SK-N-SH treated with all-trans-retinoic acid at 6 μM for 48 hours (cell line): ENCODE results near the gene RHBDL1.

Experiments
- ATAC-seq: fragments of 200-7000 bp; cut with Tn5 transposase; 3 replicates; pipeline ENCODE4 v1.9.1; 2020; ENCODE audit warnings: mild to moderate bottlenecking, moderate library complexity
- ARNTL ChIP-seq: fragments of 450-650 bp; formaldehyde crosslinking; IDR thresholded peaks from 2 replicates; pipeline ENCODE4 v1.5.0; 2020; ENCODE audit warnings: low read depth, mild to moderate bottlenecking, moderate library complexity, borderline replicate concordance
- BACH2 ChIP-seq: fragments of 250-450 bp; sonication (Bioruptor Pico); IDR thresholded peaks from 2 replicates; pipeline ENCODE4 v1.9.0; 2021; ENCODE audit warnings: mild to moderate bottlenecking, borderline replicate concordance
- CSDC2 ChIP-seq: fragments of 250-450 bp; sonication (Bioruptor Pico); IDR thresholded peaks from 2 replicates; pipeline ENCODE4 v1.5.0; 2020; ENCODE audit warnings: mild to moderate bottlenecking, moderate library complexity
- ESRRG ChIP-seq: fragments of 250-450 bp; sonication (Bioruptor Pico); IDR thresholded peaks from 2 replicates; pipeline ENCODE4 v1.6.1; 2021; ENCODE audit warnings: mild to moderate bottlenecking
- GLIS3 ChIP-seq: fragments of 250-450 bp; sonication (Bioruptor Pico); IDR thresholded peaks from 2 replicates; pipeline ENCODE4 v1.5.0; 2020; ENCODE audit warnings: mild to moderate bottlenecking, moderate library complexity
- ISL1 ChIP-seq: fragments of 250-450 bp; sonication (Bioruptor Pico); IDR thresholded peaks from 2 replicates; pipeline ENCODE4 v2.1.2; 2022; ENCODE audit warnings: mild to moderate bottlenecking, moderate library complexity
- OSR1 ChIP-seq: fragments of 250-450 bp; sonication (Bioruptor Pico); IDR thresholded peaks from 2 replicates; pipeline ENCODE4 v1.8.0; 2022; ENCODE audit warnings: moderate library complexity, mild to moderate bottlenecking, inconsistent platforms
- PPARA ChIP-seq: fragments of 250-450 bp; sonication (Bioruptor Pico); IDR thresholded peaks from 2 replicates; pipeline ENCODE4 v1.5.0; 2020; ENCODE audit warnings: mild to moderate bottlenecking, borderline replicate concordance
- RARB ChIP-seq: fragments of 250-450 bp; sonication (Bioruptor Pico); IDR thresholded peaks from 2 replicates; pipeline ENCODE4 v1.8.0; 2021; ENCODE audit warnings: mild to moderate bottlenecking, moderate library complexity
- SNAI2 ChIP-seq: fragments of 250-450 bp; sonication (Bioruptor Pico); IDR thresholded peaks from 2 replicates; pipeline ENCODE4 v1.5.0; 2020; ENCODE audit warnings: mild to moderate bottlenecking, moderate library complexity
- TCF4 ChIP-seq: fragments of 250-450 bp; sonication (Bioruptor Pico); IDR thresholded peaks from 2 replicates; pipeline ENCODE4 v1.8.0; 2021; ENCODE audit warnings: mild to moderate bottlenecking, moderate library complexity, borderline replicate concordance
- TOX ChIP-seq: fragments of 250-450 bp; sonication (Bioruptor Pico); IDR thresholded peaks from 2 replicates; pipeline ENCODE4 v1.8.0; 2021; ENCODE audit warnings: mild to moderate bottlenecking, moderate library complexity, borderline replicate concordance
- ZFP3 ChIP-seq: fragments of 250-450 bp; sonication (Bioruptor Pico); IDR thresholded peaks from 2 replicates; pipeline ENCODE4 v1.5.0; 2020; ENCODE audit warnings: mild to moderate bottlenecking, moderate library complexity
- ZFP30 ChIP-seq: fragments of 450-650 bp; formaldehyde crosslinking; IDR thresholded peaks from 2 replicates; pipeline ENCODE4 v1.5.0; 2022; ENCODE audit warnings: mild to moderate bottlenecking, moderate library complexity
- ZNF565 ChIP-seq: fragments of 450-650 bp; formaldehyde crosslinking; conservative IDR thresholded peaks from 2 replicates; pipeline ENCODE4 v1.5.0; 2020; ENCODE audit warnings: low read depth, mild to moderate bottlenecking, moderate library complexity
- ZNF70 ChIP-seq: fragments of 450-650 bp; formaldehyde crosslinking; IDR thresholded peaks from 2 replicates; pipeline ENCODE4 v1.5.0; 2020; ENCODE audit warnings: mild to moderate bottlenecking, moderate library complexity
- ZNF8 ChIP-seq: fragments of 450-650 bp; formaldehyde crosslinking; IDR thresholded peaks from 2 replicates; pipeline ENCODE4 v1.5.0; 2020; ENCODE audit warnings: mild to moderate bottlenecking, moderate library complexity
- TF ChIP-seq, protein P1 (sequence below): fragments of 250-450 bp; sonication (Bioruptor Pico); IDR thresholded peaks from 2 replicates; pipeline ENCODE4 v1.5.1; 2021; ENCODE audit warnings: mild to moderate bottlenecking, moderate library complexity
- TF ChIP-seq, protein P2 (sequence below): fragments of 250-450 bp; sonication (Bioruptor Pico); IDR thresholded peaks from 2 replicates; pipeline ENCODE4 v1.8.0; 2021; ENCODE audit warnings: low read depth, mild to moderate bottlenecking, moderate library complexity, borderline replicate concordance
- TF ChIP-seq, protein P3 (sequence below): fragments of 250-450 bp; sonication (Bioruptor Pico); IDR thresholded peaks from 2 replicates; pipeline ENCODE4 v1.5.0; 2020; ENCODE audit warnings: mild to moderate bottlenecking, moderate library complexity
- TF ChIP-seq, protein P4 (sequence below): fragments of 250-450 bp; sonication (Bioruptor Pico); IDR thresholded peaks from 2 replicates; pipeline ENCODE4 v1.8.0; 2020; ENCODE audit warnings: mild to moderate bottlenecking, moderate library complexity, borderline replicate concordance

RHBDL1 gene

DNA sequence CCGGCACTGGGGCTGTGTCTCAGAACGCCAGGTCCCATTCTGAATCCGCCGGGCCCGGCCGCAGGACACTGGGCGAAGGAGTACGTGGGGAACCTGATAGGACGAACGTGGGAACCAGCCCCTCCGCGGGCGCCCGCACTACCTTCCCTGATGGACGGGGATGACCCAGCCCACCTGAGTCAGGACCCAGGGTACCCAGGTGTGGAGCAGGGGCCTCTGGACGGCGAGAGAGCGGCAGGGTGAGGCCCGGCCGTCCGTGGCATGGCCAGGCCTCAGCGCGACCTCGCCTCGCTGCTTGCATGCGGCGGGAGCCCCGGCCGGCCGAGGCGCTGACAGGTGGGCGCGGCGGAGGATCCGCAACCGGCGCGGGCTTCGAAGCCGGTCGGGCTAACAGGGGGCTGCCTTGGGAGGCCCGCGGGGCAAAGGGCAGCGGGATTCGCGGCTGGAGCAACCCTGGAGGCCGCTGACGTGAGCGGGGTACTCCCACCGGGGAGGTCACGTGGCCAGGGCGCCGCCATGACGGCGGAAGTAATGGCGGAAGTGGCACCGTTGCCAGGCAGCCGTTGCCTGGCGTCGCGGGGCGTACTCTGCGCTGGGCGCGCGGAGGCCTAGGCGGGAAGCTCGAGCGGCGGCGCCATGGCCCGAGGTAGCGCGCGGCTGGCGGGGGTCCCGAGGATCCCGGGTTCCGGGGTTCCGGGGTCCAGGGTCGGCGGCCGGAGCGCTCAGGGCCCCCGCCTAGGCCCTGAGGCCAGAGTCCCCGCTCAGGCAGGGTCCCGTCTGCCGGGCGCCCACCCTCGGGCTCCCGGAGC lies 26.5 kb upstream of the RHBDL1 start, which contains the start of gene WDR90:
TSS of gene WDR90 (plus strand) at position 585 of the 809 bp plus-strand sequence. CDS start at position 637, 52 bp downstream.
- ATAC-seq, result peak; percentile 88
- TF ChIP-seq BACH2, result no peak
- TF ChIP-seq ARNTL (CRISPR knock-in tag), result no peak
- TF ChIP-seq, protein P1, sequence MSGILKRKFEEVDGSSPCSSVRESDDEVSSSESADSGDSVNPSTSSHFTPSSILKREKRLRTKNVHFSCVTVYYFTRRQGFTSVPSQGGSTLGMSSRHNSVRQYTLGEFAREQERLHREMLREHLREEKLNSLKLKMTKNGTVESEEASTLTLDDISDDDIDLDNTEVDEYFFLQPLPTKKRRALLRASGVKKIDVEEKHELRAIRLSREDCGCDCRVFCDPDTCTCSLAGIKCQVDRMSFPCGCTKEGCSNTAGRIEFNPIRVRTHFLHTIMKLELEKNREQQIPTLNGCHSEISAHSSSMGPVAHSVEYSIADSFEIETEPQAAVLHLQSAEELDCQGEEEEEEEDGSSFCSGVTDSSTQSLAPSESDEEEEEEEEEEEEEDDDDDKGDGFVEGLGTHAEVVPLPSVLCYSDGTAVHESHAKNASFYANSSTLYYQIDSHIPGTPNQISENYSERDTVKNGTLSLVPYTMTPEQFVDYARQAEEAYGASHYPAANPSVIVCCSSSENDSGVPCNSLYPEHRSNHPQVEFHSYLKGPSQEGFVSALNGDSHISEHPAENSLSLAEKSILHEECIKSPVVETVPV, result no peak
- TF ChIP-seq CSDC2 (CRISPR knock-in tag), result peak; percentile 74; the same call in 1 of the 2 replicates
- TF ChIP-seq, protein P2, sequence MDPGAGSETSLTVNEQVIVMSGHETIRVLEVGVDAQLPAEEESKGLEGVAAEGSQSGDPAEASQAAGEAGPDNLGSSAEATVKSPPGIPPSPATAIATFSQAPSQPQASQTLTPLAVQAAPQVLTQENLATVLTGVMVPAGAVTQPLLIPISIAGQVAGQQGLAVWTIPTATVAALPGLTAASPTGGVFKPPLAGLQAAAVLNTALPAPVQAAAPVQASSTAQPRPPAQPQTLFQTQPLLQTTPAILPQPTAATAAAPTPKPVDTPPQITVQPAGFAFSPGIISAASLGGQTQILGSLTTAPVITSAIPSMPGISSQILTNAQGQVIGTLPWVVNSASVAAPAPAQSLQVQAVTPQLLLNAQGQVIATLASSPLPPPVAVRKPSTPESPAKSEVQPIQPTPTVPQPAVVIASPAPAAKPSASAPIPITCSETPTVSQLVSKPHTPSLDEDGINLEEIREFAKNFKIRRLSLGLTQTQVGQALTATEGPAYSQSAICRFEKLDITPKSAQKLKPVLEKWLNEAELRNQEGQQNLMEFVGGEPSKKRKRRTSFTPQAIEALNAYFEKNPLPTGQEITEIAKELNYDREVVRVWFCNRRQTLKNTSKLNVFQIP (CRISPR knock-in tag), result no peak
- TF ChIP-seq GLIS3 (CRISPR knock-in tag), result peak; percentile 6; the same call in 1 of the 2 replicates
- TF ChIP-seq ZFP3 (CRISPR knock-in tag), result 0 out of 2 replicates have a peak, but pooled peaks have one; percentile 61
- TF ChIP-seq SNAI2, result 0 out of 2 replicates have a peak, but pooled peaks have one; percentile 43
- no peak for TF ChIP-seq ZNF8 (CRISPR knock-in tag)
- no peak for TF ChIP-seq TCF4 (CRISPR knock-in tag)

DNA sequence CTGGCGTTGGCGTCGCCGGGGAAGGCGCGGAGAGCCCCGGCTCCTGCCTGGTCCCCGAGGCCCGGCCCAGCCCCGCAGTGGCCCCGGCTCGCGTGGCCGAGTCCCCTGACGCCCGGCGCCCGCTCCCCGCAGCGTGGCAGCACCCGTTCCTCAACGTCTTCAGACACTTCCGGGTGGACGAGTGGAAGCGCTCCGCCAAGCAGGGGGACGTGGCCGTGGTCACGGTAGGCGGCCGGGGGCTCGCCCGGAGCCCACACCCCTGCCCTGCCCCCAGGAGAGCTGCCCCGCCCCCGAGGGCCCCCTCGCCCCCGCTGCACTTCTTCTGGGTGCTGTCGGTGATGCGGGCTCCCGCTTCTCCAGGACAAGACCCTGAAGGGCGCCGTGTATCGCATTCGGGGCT lies 25.8 kb upstream of the RHBDL1 start:
- TF ChIP-seq ZNF8 (CRISPR knock-in tag) (no peak), BACH2 (no peak), ISL1 (CRISPR knock-in tag) (no peak), ESRRG (no peak), TCF4 (CRISPR knock-in tag) (no peak), RARB (CRISPR knock-in tag) (no peak), OSR1 (CRISPR knock-in tag) (no peak), TOX (CRISPR knock-in tag) (no peak), ZNF565 (CRISPR knock-in tag) (no peak), PPARA (CRISPR knock-in tag) (no peak), ZNF70 (no peak), SNAI2 (no peak), ZFP3 (CRISPR knock-in tag) (no peak), CSDC2 (CRISPR knock-in tag) (no peak), ZFP30 (CRISPR knock-in tag) (no peak), GLIS3 (CRISPR knock-in tag) (no peak)
- TF ChIP-seq, protein P3, sequence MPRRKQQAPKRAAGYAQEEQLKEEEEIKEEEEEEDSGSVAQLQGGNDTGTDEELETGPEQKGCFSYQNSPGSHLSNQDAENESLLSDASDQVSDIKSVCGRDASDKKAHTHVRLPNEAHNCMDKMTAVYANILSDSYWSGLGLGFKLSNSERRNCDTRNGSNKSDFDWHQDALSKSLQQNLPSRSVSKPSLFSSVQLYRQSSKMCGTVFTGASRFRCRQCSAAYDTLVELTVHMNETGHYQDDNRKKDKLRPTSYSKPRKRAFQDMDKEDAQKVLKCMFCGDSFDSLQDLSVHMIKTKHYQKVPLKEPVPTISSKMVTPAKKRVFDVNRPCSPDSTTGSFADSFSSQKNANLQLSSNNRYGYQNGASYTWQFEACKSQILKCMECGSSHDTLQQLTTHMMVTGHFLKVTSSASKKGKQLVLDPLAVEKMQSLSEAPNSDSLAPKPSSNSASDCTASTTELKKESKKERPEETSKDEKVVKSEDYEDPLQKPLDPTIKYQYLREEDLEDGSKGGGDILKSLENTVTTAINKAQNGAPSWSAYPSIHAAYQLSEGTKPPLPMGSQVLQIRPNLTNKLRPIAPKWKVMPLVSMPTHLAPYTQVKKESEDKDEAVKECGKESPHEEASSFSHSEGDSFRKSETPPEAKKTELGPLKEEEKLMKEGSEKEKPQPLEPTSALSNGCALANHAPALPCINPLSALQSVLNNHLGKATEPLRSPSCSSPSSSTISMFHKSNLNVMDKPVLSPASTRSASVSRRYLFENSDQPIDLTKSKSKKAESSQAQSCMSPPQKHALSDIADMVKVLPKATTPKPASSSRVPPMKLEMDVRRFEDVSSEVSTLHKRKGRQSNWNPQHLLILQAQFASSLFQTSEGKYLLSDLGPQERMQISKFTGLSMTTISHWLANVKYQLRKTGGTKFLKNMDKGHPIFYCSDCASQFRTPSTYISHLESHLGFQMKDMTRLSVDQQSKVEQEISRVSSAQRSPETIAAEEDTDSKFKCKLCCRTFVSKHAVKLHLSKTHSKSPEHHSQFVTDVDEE (CRISPR knock-in tag), result no peak
- TF ChIP-seq, protein P4, sequence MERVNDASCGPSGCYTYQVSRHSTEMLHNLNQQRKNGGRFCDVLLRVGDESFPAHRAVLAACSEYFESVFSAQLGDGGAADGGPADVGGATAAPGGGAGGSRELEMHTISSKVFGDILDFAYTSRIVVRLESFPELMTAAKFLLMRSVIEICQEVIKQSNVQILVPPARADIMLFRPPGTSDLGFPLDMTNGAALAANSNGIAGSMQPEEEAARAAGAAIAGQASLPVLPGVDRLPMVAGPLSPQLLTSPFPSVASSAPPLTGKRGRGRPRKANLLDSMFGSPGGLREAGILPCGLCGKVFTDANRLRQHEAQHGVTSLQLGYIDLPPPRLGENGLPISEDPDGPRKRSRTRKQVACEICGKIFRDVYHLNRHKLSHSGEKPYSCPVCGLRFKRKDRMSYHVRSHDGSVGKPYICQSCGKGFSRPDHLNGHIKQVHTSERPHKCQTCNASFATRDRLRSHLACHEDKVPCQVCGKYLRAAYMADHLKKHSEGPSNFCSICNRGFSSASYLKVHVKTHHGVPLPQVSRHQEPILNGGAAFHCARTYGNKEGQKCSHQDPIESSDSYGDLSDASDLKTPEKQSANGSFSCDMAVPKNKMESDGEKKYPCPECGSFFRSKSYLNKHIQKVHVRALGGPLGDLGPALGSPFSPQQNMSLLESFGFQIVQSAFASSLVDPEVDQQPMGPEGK (CRISPR knock-in tag), result no peak
- TF ChIP-seq, protein P1, result no peak
- TF ChIP-seq, protein P2 (CRISPR knock-in tag), result no peak
- peak; percentile 6; the same call in 2 of the 3 replicates for ATAC-seq
